ENCODE results near the gene FGF21. TPM values are rescaled to one million over a fixed set of nuclear protein-coding genes. Genes with fewer than 3 reads are reported as not detected.

FGF21 gene
- total RNA-seq, 1 donor from 2014 or later: not detected

GRCh38 chr19:48746738-48747575, 8.4 kb upstream of the FGF21 start, which contains the start of gene IZUMO1:
IZUMO1 (minus strand) TSS chr19:48746909; CDS start chr19:48745859, 1,050 bp downstream.
- H2AFZ ChIP-seq (ENCODE audit: low read depth, low read length): peak within 1 kb of the TSS; percentile 93
- H3K79me2 ChIP-seq (ENCODE audit: insufficient read depth, low read length): no peaks in the 10 kb centered on the region
- peak within 1 kb of the TSS; percentile 89 for H3K27ac ChIP-seq (ENCODE audit: low read depth, low read length)
- Mint-ChIP-seq H3K27me3 (ENCODE audit: low read depth, unreplicated experiment) (peaks cover 10% of the 10 kb centered on the region), H3K4me1 (ENCODE audit: low read depth, unreplicated experiment) (no peaks in the 10 kb centered on the region), H3K4me3 (ENCODE audit: unreplicated experiment) (peak within 1 kb of the TSS; percentile 70), H3K9me3 (ENCODE audit: unreplicated experiment) (peaks cover 2% of the 10 kb centered on the region), H3K36me3 (ENCODE audit: low read depth, unreplicated experiment) (no peaks in the 10 kb centered on the region), H3K27ac (ENCODE audit: unreplicated experiment) (peak within 1 kb of the TSS; percentile 75)
- H3K4me2 ChIP-seq (ENCODE audit: low read length): peak within 1 kb of the TSS; percentile 94
- H3K4me3 ChIP-seq (ENCODE audit: insufficient read depth, low read depth, low read length): peak within 1 kb of the TSS; percentile 69
- DNase-seq (ENCODE audit: low read depth): peak; percentile 81
- H3K9ac ChIP-seq (ENCODE audit: low read length): peak within 1 kb of the TSS; percentile 86
- no peaks in the 10 kb centered on the region for H3K9me3 ChIP-seq (ENCODE audit: insufficient read depth, low read depth, low read length)
- H3K36me3 ChIP-seq (ENCODE audit: insufficient read depth, low read length): no peaks in the 10 kb centered on the region
- FAIRE-seq: no peak
- no peak for TF ChIP-seq EZH2 (IDR thresholded peaks at IDR 0.05; ENCODE audit: insufficient read depth, low read length)
- TF ChIP-seq CTCF (IDR thresholded peaks at IDR 0.05; ENCODE audit: insufficient read depth, low read depth, low read length): no peak
- H4K20me1 ChIP-seq (ENCODE audit: insufficient read depth, low read length): no peaks in the 10 kb centered on the region
- H3K4me1 ChIP-seq (ENCODE audit: insufficient read depth, low read length): peaks cover 5% of the 10 kb centered on the region
- H3K27me3 ChIP-seq (ENCODE audit: insufficient read depth, low read length): peaks cover 3% of the 10 kb centered on the region

GRCh38 chr19:48749571-48750198, 5.6 kb upstream of the FGF21 start:
- H3K27me3 Mint-ChIP-seq (ENCODE audit: low read depth, unreplicated experiment): peaks cover 19% of the 10 kb centered on the region
- Histone ChIP-seq H3K79me2 (ENCODE audit: insufficient read depth, low read length) (no peaks in the 10 kb centered on the region), H3K4me3 (ENCODE audit: insufficient read depth, low read depth, low read length) (no peak overlapping the region)

More at GRCh38 chr19:48749571-48750198, 5.6 kb upstream of the FGF21 start:
- Histone ChIP-seq H3K36me3 (ENCODE audit: insufficient read depth, low read length) (no peaks in the 10 kb centered on the region), H3K4me2 (ENCODE audit: low read length) (no peak overlapping the region), H4K20me1 (ENCODE audit: insufficient read depth, low read length) (no peaks in the 10 kb centered on the region), H3K27me3 (ENCODE audit: insufficient read depth, low read length) (peaks cover 19% of the 10 kb centered on the region), H3K9me3 (ENCODE audit: insufficient read depth, low read depth, low read length) (no peaks in the 10 kb centered on the region), H3K4me1 (ENCODE audit: insufficient read depth, low read length) (peaks cover 14% of the 10 kb centered on the region), H3K9ac (ENCODE audit: low read length) (no peak overlapping the region), H3K27ac (ENCODE audit: low read depth, low read length) (no peak overlapping the region), H2AFZ (ENCODE audit: low read depth, low read length) (no peak overlapping the region)
- no peak overlapping the region for H3K4me3 Mint-ChIP-seq (ENCODE audit: unreplicated experiment)
- peaks cover 3% of the 10 kb centered on the region for H3K4me1 Mint-ChIP-seq (ENCODE audit: low read depth, unreplicated experiment)
- no peaks in the 10 kb centered on the region for H3K9me3 Mint-ChIP-seq (ENCODE audit: unreplicated experiment)
- DNase-seq (ENCODE audit: low read depth) (no peak), FAIRE-seq (no peak)
- no peak for TF ChIP-seq CTCF (IDR thresholded peaks at IDR 0.05; ENCODE audit: insufficient read depth, low read depth, low read length)
- no peak for TF ChIP-seq EZH2 (IDR thresholded peaks at IDR 0.05; ENCODE audit: insufficient read depth, low read length)
- H3K36me3 Mint-ChIP-seq (ENCODE audit: low read depth, unreplicated experiment): no peaks in the 10 kb centered on the region
- H3K27ac Mint-ChIP-seq (ENCODE audit: unreplicated experiment): no peak overlapping the region

Measured in astrocyte (in vitro differentiated cells and primary cell).